Uterus (tissue), 2 donors: ENCODE results near the gene GBX1.

Experiments used
- CTCF ChIP-seq, 4 experiments: fragments of 200-600 bp in 2 of 4; fragments of 450-650 bp in 2 of 4; sonication (generic) in 2 of 4; IDR thresholded peaks; one replicate each; pipeline ENCODE4 v1.5.1; 2016 to 2019; ENCODE audit warnings: antibody characterized with exemption in 4 of 4, mild to moderate bottlenecking in 2 of 4, moderate library complexity in 1 of 4
- POLR2A ChIP-seq, 2 donors: fragments of 450-650 bp; IDR thresholded peaks; one replicate each; pipeline ENCODE4 v1.6.1; 2016; ENCODE audit warnings: antibody characterized with exemption in 2 of 2, mild to moderate bottlenecking in 1 of 2, moderate library complexity in 1 of 2

GRCh38 chr7:151103973-151104372, 63.5 kb downstream of the GBX1 start:
- TF ChIP-seq POLR2A (IDR thresholded peaks at IDR 0.05) (no peak), CTCF (IDR thresholded peaks at IDR 0.05) (no peak)
